ENCODE measurements around the gene HDGF.

HDGF gene

GRCh38 chr1:156750191-156750672 is 1.2 kb downstream of the HDGF start:
- Histone ChIP-seq H3K27ac (ENCODE audit: low read length) (peak overlapping the region; percentile 51), H3K9me3 (ENCODE audit: control insufficient read depth, low read depth, low read length) (no peaks in the 10 kb centered on the region), H3K4me1 (ENCODE audit: control insufficient read depth, low read depth, low read length) (peaks cover 53% of the 10 kb centered on the region), H3K9ac (ENCODE audit: low read length) (peak overlapping the region; percentile 99), H3K36me3 (ENCODE audit: control insufficient read depth, low read depth, low read length) (no peaks in the 10 kb centered on the region), H3K4me3 (ENCODE audit: low read length) (peak overlapping the region; percentile 100), H3K27me3 (ENCODE audit: control insufficient read depth, insufficient read depth, low read length) (no peaks in the 10 kb centered on the region)

GRCh38 chr1:156749419-156750118 is 1.9 kb downstream of the HDGF start:
- Histone ChIP-seq H3K9me3 (ENCODE audit: control insufficient read depth, low read depth, low read length) (no peaks in the 10 kb centered on the region), H3K36me3 (ENCODE audit: control insufficient read depth, low read depth, low read length) (no peaks in the 10 kb centered on the region), H3K27ac (ENCODE audit: low read length) (no peak overlapping the region), H3K9ac (ENCODE audit: low read length) (peak overlapping the region; percentile 99), H3K4me3 (ENCODE audit: low read length) (peak overlapping the region; percentile 100), H3K27me3 (ENCODE audit: control insufficient read depth, insufficient read depth, low read length) (no peaks in the 10 kb centered on the region), H3K4me1 (ENCODE audit: control insufficient read depth, low read depth, low read length) (peaks cover 54% of the 10 kb centered on the region)

GRCh38 chr1:156748670-156749418 is 2.6 kb downstream of the HDGF start:
- H3K36me3 ChIP-seq (ENCODE audit: control insufficient read depth, low read depth, low read length) = peaks cover 5% of the 10 kb centered on the region
- peaks cover 54% of the 10 kb centered on the region for H3K4me1 ChIP-seq (ENCODE audit: control insufficient read depth, low read depth, low read length)
- peak overlapping the region; percentile 100 for H3K4me3 ChIP-seq (ENCODE audit: low read length)
- no peak overlapping the region for H3K27ac ChIP-seq (ENCODE audit: low read length)
- no peaks in the 10 kb centered on the region for H3K27me3 ChIP-seq (ENCODE audit: control insufficient read depth, insufficient read depth, low read length)
- no peaks in the 10 kb centered on the region for H3K9me3 ChIP-seq (ENCODE audit: control insufficient read depth, low read depth, low read length)
- H3K9ac ChIP-seq (ENCODE audit: low read length) = no peak overlapping the region

GRCh38 chr1:156747742-156748669 is 3.5 kb downstream of the HDGF start:
- H3K27me3 ChIP-seq (ENCODE audit: control insufficient read depth, insufficient read depth, low read length) = no peaks in the 10 kb centered on the region
- H3K9ac ChIP-seq (ENCODE audit: low read length) = peak overlapping the region; percentile 70
- H3K9me3 ChIP-seq (ENCODE audit: control insufficient read depth, low read depth, low read length) = no peaks in the 10 kb centered on the region
- peak overlapping the region; percentile 100 for H3K4me3 ChIP-seq (ENCODE audit: low read length)
- peak overlapping the region; percentile 93 for H3K27ac ChIP-seq (ENCODE audit: low read length)
- peaks cover 13% of the 10 kb centered on the region for H3K36me3 ChIP-seq (ENCODE audit: control insufficient read depth, low read depth, low read length)
- H3K4me1 ChIP-seq (ENCODE audit: control insufficient read depth, low read depth, low read length) = peaks cover 52% of the 10 kb centered on the region

- Histone ChIP-seq H3K27ac (ENCODE audit: low read length) (peak overlapping the region; percentile 100), H3K4me3 (ENCODE audit: low read length) (peak overlapping the region; percentile 100), H3K27me3 (ENCODE audit: control insufficient read depth, insufficient read depth, low read length) (no peaks in the 10 kb centered on the region), H3K9ac (ENCODE audit: low read length) (peak overlapping the region; percentile 100), H3K4me1 (ENCODE audit: control insufficient read depth, low read depth, low read length) (peaks cover 45% of the 10 kb centered on the region), H3K9me3 (ENCODE audit: control insufficient read depth, low read depth, low read length) (no peaks in the 10 kb centered on the region), H3K36me3 (ENCODE audit: control insufficient read depth, low read depth, low read length) (peaks cover 21% of the 10 kb centered on the region)
Measured at GRCh38 chr1:156746728-156747631, 4.5 kb downstream of the HDGF start.

- H3K4me3 ChIP-seq (ENCODE audit: low read length) = peak overlapping the region; percentile 85
- H3K27me3 ChIP-seq (ENCODE audit: control insufficient read depth, insufficient read depth, low read length) = no peaks in the 10 kb centered on the region
- H3K9me3 ChIP-seq (ENCODE audit: control insufficient read depth, low read depth, low read length) = no peaks in the 10 kb centered on the region
- H3K4me1 ChIP-seq (ENCODE audit: control insufficient read depth, low read depth, low read length) = peaks cover 51% of the 10 kb centered on the region
- peaks cover 26% of the 10 kb centered on the region for H3K36me3 ChIP-seq (ENCODE audit: control insufficient read depth, low read depth, low read length)
- peak overlapping the region; percentile 100 for H3K27ac ChIP-seq (ENCODE audit: low read length)
- peak overlapping the region; percentile 100 for H3K9ac ChIP-seq (ENCODE audit: low read length)
Measured at GRCh38 chr1:156746406-156746727, 5.1 kb downstream of the HDGF start.

- peak overlapping the region; percentile 100 for H3K27ac ChIP-seq (ENCODE audit: low read length)
- peaks cover 52% of the 10 kb centered on the region for H3K4me1 ChIP-seq (ENCODE audit: control insufficient read depth, low read depth, low read length)
- H3K4me3 ChIP-seq (ENCODE audit: low read length) = peak overlapping the region; percentile 85
- no peaks in the 10 kb centered on the region for H3K9me3 ChIP-seq (ENCODE audit: control insufficient read depth, low read depth, low read length)
- H3K36me3 ChIP-seq (ENCODE audit: control insufficient read depth, low read depth, low read length) = peaks cover 26% of the 10 kb centered on the region
- peak overlapping the region; percentile 100 for H3K9ac ChIP-seq (ENCODE audit: low read length)
- no peaks in the 10 kb centered on the region for H3K27me3 ChIP-seq (ENCODE audit: control insufficient read depth, insufficient read depth, low read length)
Measured at GRCh38 chr1:156745881-156746280, 5.6 kb downstream of the HDGF start.

- H3K27me3 ChIP-seq (ENCODE audit: control insufficient read depth, insufficient read depth, low read length) = no peaks in the 10 kb centered on the region
- H3K4me3 ChIP-seq (ENCODE audit: low read length) = no peak overlapping the region
- H3K36me3 ChIP-seq (ENCODE audit: control insufficient read depth, low read depth, low read length) = peaks cover 26% of the 10 kb centered on the region
- no peak overlapping the region for H3K27ac ChIP-seq (ENCODE audit: low read length)
- peaks cover 53% of the 10 kb centered on the region for H3K4me1 ChIP-seq (ENCODE audit: control insufficient read depth, low read depth, low read length)
- no peak overlapping the region for H3K9ac ChIP-seq (ENCODE audit: low read length)
- no peaks in the 10 kb centered on the region for H3K9me3 ChIP-seq (ENCODE audit: control insufficient read depth, low read depth, low read length)
Measured at GRCh38 chr1:156744786-156745419, 6.6 kb downstream of the HDGF start.

- H3K4me1 ChIP-seq (ENCODE audit: control insufficient read depth, low read depth, low read length) = peaks cover 48% of the 10 kb centered on the region
- no peak overlapping the region for H3K9ac ChIP-seq (ENCODE audit: low read length)
- H3K27me3 ChIP-seq (ENCODE audit: control insufficient read depth, insufficient read depth, low read length) = no peaks in the 10 kb centered on the region
- peaks cover 26% of the 10 kb centered on the region for H3K36me3 ChIP-seq (ENCODE audit: control insufficient read depth, low read depth, low read length)
- no peaks in the 10 kb centered on the region for H3K9me3 ChIP-seq (ENCODE audit: control insufficient read depth, low read depth, low read length)
- H3K4me3 ChIP-seq (ENCODE audit: low read length) = no peak overlapping the region
- H3K27ac ChIP-seq (ENCODE audit: low read length) = no peak overlapping the region
Measured at GRCh38 chr1:156744344-156744743, 7.1 kb downstream of the HDGF start.
